C4-2B (cell line): ENCODE measurements around the gene TMEM263.
"Not testable (repeated sequence)": the region's sequence is repeated elsewhere in the genome, so short reads cannot be mapped to it uniquely, and the experiment has no call there.

Source experiments
- H3K27ac ChIP-seq: fragments of 450-650 bp; 2 replicates; pipeline ENCODE4 v1.5.1; 2017
- CTCF ChIP-seq: fragments of 450-650 bp; conservative IDR thresholded peaks from 2 replicates; pipeline ENCODE4 v1.5.1; 2017; ENCODE audit warnings: mild to moderate bottlenecking
- ZFX ChIP-seq: fragments of 450-650 bp; IDR thresholded peaks from 2 replicates; pipeline ENCODE4 v1.6.1; 2017

TMEM263 gene

GRCh38 chr12:106987846-106988245 lies 32.1 kb downstream of the TMEM263 start:
- no peak for TF ChIP-seq ZFX

GRCh38 chr12:106994579-106995220 lies 39.0 kb downstream of the TMEM263 start:
- TF ChIP-seq ZFX: no peak
- no peak for TF ChIP-seq CTCF

More at GRCh38 chr12:106987846-106988245, 32.1 kb downstream of the TMEM263 start:
- no peak overlapping the region; the same call in 1 of the 2 replicates for H3K27ac ChIP-seq

GRCh38 chr12:106996102-106996501 lies 40.4 kb downstream of the TMEM263 start:
- H3K27ac ChIP-seq: not testable (repeated sequence)

More at GRCh38 chr12:106994579-106995220, 39.0 kb downstream of the TMEM263 start:
- H3K27ac ChIP-seq: no peak overlapping the region

- no peak for TF ChIP-seq ZFX
- TF ChIP-seq CTCF: no peak
Measured at GRCh38 chr12:106997916-106998315, 42.2 kb downstream of the TMEM263 start.

GRCh38 chr12:106999446-106999845 lies 43.7 kb downstream of the TMEM263 start:
- TF ChIP-seq CTCF (no peak), ZFX (no peak)
- H3K27ac ChIP-seq: no peak overlapping the region

More at GRCh38 chr12:106997916-106998315, 42.2 kb downstream of the TMEM263 start:
- no peak overlapping the region for H3K27ac ChIP-seq

- not testable (repeated sequence) for H3K27ac ChIP-seq
Measured at GRCh38 chr12:107002665-107003064, 47.0 kb downstream of the TMEM263 start.

GRCh38 chr12:107007411-107007810 lies 51.7 kb downstream of the TMEM263 start:
- TF ChIP-seq CTCF: no peak
- no peak for TF ChIP-seq ZFX
- no peak overlapping the region for H3K27ac ChIP-seq

- H3K27ac ChIP-seq: no peak overlapping the region
- TF ChIP-seq ZFX: no peak
- no peak for TF ChIP-seq CTCF
Measured at GRCh38 chr12:107011519-107011918, 55.8 kb downstream of the TMEM263 start.

- TF ChIP-seq CTCF: no peak
- TF ChIP-seq ZFX: no peak
- H3K27ac ChIP-seq: no peak overlapping the region
Measured at GRCh38 chr12:107012736-107013425, 57.2 kb downstream of the TMEM263 start.
